HepG2 (cell line): ENCODE results near the gene ERCC4. TPM values are rescaled to one million over a fixed set of nuclear protein-coding genes. Genes with fewer than 3 reads are reported as not detected.

Experiments
- FOXK1 ChIP-seq: sonication (generic); formaldehyde crosslinking; IDR thresholded peaks from 2 replicates; pipeline ENCODE4 v1.4.0; 2020; ENCODE audit warnings: low read depth, missing genetic modification reagents, borderline replicate concordance
- GATAD2A ChIP-seq: IDR thresholded peaks from 2 replicates; pipeline ENCODE4 v1.6.1; 2016
- KAT8 ChIP-seq: IDR thresholded peaks from 2 replicates; pipeline ENCODE4 v1.6.1; 2016; ENCODE audit warnings: missing genetic modification reagents, missing compliant biosample characterization
- MED8 ChIP-seq: sonication (generic); formaldehyde crosslinking; IDR thresholded peaks from 2 replicates; pipeline ENCODE4 v1.8.1; 2023; ENCODE audit warnings: mild to moderate bottlenecking, missing genetic modification reagents; ENCODE audit not compliant: insufficient replicate concordance
- NAIF1 ChIP-seq: sonication (generic); formaldehyde crosslinking; IDR thresholded peaks from 2 replicates; pipeline ENCODE4 v1.5.0; 2020; ENCODE audit warnings: mild to moderate bottlenecking, missing genetic modification reagents, borderline replicate concordance
- TCF12 ChIP-seq, 2 experiments: fragments of 450-650 bp in 1 of 2; sonication (generic) in 1 of 2; formaldehyde crosslinking in 1 of 2; IDR thresholded peaks; 2 replicates each; pipeline versions ENCODE4 v1.6.1 to v1.8.0; 2017 to 2022; ENCODE audit warnings: antibody characterized with exemption in 1 of 2, mild to moderate bottlenecking in 1 of 2, missing genetic modification reagents in 1 of 2, moderate library complexity in 1 of 2
- TSC22D2 ChIP-seq: sonication (generic); formaldehyde crosslinking; IDR thresholded peaks from 2 replicates; pipeline ENCODE4 v1.5.1; 2020; ENCODE audit warnings: missing genetic modification reagents, mild to moderate bottlenecking, borderline replicate concordance
- ZNF180 ChIP-seq: sonication (generic); formaldehyde crosslinking; IDR thresholded peaks from 2 replicates; pipeline ENCODE4 v1.4.0; 2020; ENCODE audit warnings: low read depth, missing genetic modification reagents, borderline replicate concordance
- ZNF746 ChIP-seq: sonication (generic); formaldehyde crosslinking; IDR thresholded peaks from 2 replicates; pipeline ENCODE4 v1.8.0; 2022; ENCODE audit warnings: mild to moderate bottlenecking, missing genetic modification reagents
- ZNF776 ChIP-seq: sonication (generic); formaldehyde crosslinking; IDR thresholded peaks from 2 replicates; pipeline ENCODE4 v1.4.0; 2020; ENCODE audit warnings: mild to moderate bottlenecking, missing genetic modification reagents
- polyA plus RNA-seq, 8 experiments: library from polyadenylated mRNA; depleted of rRNA in 3 of 8; stranded (reverse) in 7 of 8; unstranded in 1 of 8; fragments of >200 nt; fragmentation: Illumina TruSeq in 4 of 8; extraction: Trizol in 4 of 8; gene quantifications; 2 replicates each; pipeline versions ENCODE4 v1.2.1 to v1.2.3, GENCODE V29; 2011 to 2016; ENCODE audit warnings: low read depth in 4 of 8, missing spikeins in 1 of 8, mixed read lengths in 1 of 8; ENCODE audit not compliant: insufficient read depth in 1 of 8
- total RNA-seq, 5 experiments: library from RNA; depleted of rRNA; stranded (reverse); fragments of >200 nt; fragmentation: Illumina TruSeq; extraction: Trizol; gene quantifications; 2 replicates each; pipeline ENCODE4 v1.2.3, GENCODE V29; 2016; ENCODE audit warnings: low read depth in 1 of 5
- TF ChIP-seq, protein P1 (sequence below): sonication (generic); formaldehyde crosslinking; IDR thresholded peaks from 2 replicates; pipeline ENCODE4 v1.5.0; 2020; ENCODE audit warnings: mild to moderate bottlenecking, missing genetic modification reagents, borderline replicate concordance
- TF ChIP-seq, protein P2 (sequence below): sonication (generic); formaldehyde crosslinking; IDR thresholded peaks from 2 replicates; pipeline ENCODE4 v1.5.0; 2020; ENCODE audit warnings: missing genetic modification reagents
- TF ChIP-seq, protein P3 (sequence below): sonication (generic); formaldehyde crosslinking; IDR thresholded peaks from 2 replicates; pipeline ENCODE4 v1.5.1; 2020; ENCODE audit warnings: mild to moderate bottlenecking, missing genetic modification reagents, borderline replicate concordance
- TF ChIP-seq, protein P4 (sequence below): sonication (generic); formaldehyde crosslinking; IDR thresholded peaks from 2 replicates; pipeline ENCODE4 v1.5.0; 2020; ENCODE audit warnings: mild to moderate bottlenecking, low read depth, missing genetic modification reagents, borderline replicate concordance

ERCC4 gene
- total and polyA plus RNA-seq, 2 of the 13 experiments (the other 11 are each of a cell fraction or from before 2014, with no cell fraction given): 5.4 to 15.2 TPM

DNA sequence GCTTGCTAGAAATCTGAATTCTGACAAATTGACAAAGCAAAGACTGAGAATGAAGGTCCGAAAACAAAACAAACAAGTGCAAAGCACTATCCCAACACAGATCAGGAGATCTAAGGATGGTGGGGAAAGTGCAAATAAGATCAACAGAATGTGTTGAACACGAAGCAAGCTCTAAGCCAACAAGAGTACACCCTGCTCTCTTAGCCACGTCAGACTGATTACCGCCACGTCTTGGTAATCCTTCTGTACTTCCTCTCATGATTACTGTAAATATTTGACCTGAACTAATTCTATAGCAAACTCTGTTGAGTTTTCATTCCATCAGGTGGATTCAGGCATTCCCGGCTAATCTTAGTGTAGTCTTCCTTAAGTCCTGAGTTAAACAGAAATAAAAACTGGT lies 34.3 kb upstream of the ERCC4 start (continued):
- TF ChIP-seq, protein P1, sequence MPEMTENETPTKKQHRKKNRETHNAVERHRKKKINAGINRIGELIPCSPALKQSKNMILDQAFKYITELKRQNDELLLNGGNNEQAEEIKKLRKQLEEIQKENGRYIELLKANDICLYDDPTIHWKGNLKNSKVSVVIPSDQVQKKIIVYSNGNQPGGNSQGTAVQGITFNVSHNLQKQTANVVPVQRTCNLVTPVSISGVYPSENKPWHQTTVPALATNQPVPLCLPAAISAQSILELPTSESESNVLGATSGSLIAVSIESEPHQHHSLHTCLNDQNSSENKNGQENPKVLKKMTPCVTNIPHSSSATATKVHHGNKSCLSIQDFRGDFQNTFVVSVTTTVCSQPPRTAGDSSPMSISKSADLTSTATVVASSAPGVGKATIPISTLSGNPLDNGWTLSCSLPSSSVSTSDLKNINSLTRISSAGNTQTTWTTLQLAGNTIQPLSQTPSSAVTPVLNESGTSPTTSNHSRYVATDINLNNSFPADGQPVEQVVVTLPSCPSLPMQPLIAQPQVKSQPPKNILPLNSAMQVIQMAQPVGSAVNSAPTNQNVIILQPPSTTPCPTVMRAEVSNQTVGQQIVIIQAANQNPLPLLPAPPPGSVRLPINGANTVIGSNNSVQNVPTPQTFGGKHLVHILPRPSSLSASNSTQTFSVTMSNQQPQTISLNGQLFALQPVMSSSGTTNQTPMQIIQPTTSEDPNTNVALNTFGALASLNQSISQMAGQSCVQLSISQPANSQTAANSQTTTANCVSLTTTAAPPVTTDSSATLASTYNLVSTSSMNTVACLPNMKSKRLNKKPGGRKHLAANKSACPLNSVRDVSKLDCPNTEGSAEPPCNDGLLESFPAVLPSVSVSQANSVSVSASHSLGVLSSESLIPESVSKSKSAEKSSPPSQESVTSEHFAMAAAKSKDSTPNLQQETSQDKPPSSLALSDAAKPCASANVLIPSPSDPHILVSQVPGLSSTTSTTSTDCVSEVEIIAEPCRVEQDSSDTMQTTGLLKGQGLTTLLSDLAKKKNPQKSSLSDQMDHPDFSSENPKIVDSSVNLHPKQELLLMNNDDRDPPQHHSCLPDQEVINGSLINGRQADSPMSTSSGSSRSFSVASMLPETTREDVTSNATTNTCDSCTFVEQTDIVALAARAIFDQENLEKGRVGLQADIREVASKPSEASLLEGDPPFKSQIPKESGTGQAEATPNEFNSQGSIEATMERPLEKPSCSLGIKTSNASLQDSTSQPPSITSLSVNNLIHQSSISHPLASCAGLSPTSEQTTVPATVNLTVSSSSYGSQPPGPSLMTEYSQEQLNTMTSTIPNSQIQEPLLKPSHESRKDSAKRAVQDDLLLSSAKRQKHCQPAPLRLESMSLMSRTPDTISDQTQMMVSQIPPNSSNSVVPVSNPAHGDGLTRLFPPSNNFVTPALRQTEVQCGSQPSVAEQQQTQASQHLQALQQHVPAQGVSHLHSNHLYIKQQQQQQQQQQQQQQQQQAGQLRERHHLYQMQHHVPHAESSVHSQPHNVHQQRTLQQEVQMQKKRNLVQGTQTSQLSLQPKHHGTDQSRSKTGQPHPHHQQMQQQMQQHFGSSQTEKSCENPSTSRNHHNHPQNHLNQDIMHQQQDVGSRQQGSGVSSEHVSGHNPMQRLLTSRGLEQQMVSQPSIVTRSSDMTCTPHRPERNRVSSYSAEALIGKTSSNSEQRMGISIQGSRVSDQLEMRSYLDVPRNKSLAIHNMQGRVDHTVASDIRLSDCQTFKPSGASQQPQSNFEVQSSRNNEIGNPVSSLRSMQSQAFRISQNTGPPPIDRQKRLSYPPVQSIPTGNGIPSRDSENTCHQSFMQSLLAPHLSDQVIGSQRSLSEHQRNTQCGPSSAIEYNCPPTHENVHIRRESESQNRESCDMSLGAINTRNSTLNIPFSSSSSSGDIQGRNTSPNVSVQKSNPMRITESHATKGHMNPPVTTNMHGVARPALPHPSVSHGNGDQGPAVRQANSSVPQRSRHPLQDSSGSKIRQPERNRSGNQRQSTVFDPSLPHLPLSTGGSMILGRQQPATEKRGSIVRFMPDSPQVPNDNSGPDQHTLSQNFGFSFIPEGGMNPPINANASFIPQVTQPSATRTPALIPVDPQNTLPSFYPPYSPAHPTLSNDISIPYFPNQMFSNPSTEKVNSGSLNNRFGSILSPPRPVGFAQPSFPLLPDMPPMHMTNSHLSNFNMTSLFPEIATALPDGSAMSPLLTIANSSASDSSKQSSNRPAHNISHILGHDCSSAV: no peak
- TF ChIP-seq, protein P2, sequence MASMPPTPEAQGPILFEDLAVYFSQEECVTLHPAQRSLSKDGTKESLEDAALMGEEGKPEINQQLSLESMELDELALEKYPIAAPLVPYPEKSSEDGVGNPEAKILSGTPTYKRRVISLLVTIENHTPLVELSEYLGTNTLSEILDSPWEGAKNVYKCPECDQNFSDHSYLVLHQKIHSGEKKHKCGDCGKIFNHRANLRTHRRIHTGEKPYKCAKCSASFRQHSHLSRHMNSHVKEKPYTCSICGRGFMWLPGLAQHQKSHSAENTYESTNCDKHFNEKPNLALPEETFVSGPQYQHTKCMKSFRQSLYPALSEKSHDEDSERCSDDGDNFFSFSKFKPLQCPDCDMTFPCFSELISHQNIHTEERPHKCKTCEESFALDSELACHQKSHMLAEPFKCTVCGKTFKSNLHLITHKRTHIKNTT (CRISPR knock-in tag): no peak
- TF ChIP-seq, protein P3, sequence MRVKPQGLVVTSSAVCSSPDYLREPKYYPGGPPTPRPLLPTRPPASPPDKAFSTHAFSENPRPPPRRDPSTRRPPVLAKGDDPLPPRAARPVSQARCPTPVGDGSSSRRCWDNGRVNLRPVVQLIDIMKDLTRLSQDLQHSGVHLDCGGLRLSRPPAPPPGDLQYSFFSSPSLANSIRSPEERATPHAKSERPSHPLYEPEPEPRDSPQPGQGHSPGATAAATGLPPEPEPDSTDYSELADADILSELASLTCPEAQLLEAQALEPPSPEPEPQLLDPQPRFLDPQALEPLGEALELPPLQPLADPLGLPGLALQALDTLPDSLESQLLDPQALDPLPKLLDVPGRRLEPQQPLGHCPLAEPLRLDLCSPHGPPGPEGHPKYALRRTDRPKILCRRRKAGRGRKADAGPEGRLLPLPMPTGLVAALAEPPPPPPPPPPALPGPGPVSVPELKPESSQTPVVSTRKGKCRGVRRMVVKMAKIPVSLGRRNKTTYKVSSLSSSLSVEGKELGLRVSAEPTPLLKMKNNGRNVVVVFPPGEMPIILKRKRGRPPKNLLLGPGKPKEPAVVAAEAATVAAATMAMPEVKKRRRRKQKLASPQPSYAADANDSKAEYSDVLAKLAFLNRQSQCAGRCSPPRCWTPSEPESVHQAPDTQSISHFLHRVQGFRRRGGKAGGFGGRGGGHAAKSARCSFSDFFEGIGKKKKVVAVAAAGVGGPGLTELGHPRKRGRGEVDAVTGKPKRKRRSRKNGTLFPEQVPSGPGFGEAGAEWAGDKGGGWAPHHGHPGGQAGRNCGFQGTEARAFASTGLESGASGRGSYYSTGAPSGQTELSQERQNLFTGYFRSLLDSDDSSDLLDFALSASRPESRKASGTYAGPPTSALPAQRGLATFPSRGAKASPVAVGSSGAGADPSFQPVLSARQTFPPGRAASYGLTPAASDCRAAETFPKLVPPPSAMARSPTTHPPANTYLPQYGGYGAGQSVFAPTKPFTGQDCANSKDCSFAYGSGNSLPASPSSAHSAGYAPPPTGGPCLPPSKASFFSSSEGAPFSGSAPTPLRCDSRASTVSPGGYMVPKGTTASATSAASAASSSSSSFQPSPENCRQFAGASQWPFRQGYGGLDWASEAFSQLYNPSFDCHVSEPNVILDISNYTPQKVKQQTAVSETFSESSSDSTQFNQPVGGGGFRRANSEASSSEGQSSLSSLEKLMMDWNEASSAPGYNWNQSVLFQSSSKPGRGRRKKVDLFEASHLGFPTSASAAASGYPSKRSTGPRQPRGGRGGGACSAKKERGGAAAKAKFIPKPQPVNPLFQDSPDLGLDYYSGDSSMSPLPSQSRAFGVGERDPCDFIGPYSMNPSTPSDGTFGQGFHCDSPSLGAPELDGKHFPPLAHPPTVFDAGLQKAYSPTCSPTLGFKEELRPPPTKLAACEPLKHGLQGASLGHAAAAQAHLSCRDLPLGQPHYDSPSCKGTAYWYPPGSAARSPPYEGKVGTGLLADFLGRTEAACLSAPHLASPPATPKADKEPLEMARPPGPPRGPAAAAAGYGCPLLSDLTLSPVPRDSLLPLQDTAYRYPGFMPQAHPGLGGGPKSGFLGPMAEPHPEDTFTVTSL (CRISPR knock-in tag): peak; percentile 98
- TF ChIP-seq FOXK1 (CRISPR knock-in tag): peak; percentile 70; the same call in 1 of the 2 replicates
- peak; percentile 70 for TF ChIP-seq GATAD2A (CRISPR knock-in tag)
- no peak for TF ChIP-seq ZNF776 (CRISPR knock-in tag)
- TF ChIP-seq, protein P4, sequence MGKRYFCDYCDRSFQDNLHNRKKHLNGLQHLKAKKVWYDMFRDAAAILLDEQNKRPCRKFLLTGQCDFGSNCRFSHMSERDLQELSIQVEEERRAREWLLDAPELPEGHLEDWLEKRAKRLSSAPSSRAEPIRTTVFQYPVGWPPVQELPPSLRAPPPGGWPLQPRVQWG (CRISPR knock-in tag): no peak
- no peak for TF ChIP-seq TSC22D2 (CRISPR knock-in tag)
- TF ChIP-seq NAIF1 (CRISPR knock-in tag): peak; percentile 65; the same call in 1 of the 2 replicates
- TF ChIP-seq ZNF746 (CRISPR knock-in tag): peak; percentile 57; the same call in 1 of the 2 replicates
- no peak for TF ChIP-seq MED8 (CRISPR knock-in tag)
- TF ChIP-seq KAT8 (CRISPR knock-in tag): 0 out of 2 replicates have a peak, but pooled peaks have one; percentile 44
- TF ChIP-seq ZNF180: no peak
- no peak for TF ChIP-seq TCF12 (IDR thresholded peaks at IDR 0.05)
- TF ChIP-seq TCF12 (CRISPR knock-in tag; IDR thresholded peaks at IDR 0.05): peak; percentile 76
